Stomach (tissue), 4 donors: ENCODE data around the gene CADM2.

Experiments used
- POLR2A ChIP-seq, 4 donors: fragments of 450-650 bp; IDR thresholded peaks; one replicate each; pipeline ENCODE4 v1.6.1; 2016; ENCODE audit warnings: antibody characterized with exemption in 4 of 4, control low read depth in 2 of 4, mild to moderate bottlenecking in 1 of 4, moderate library complexity in 1 of 4
- TF ChIP-seq, protein P1 (sequence below), 7 experiments: fragments of 450-650 bp in 4 of 7; fragments of 200-600 bp in 3 of 7; sonication (generic) in 3 of 7; IDR thresholded peaks; one replicate each; pipeline ENCODE4 v1.5.1; 2016 to 2019; ENCODE audit warnings: antibody characterized with exemption in 7 of 7, control low read depth in 2 of 7, mild to moderate bottlenecking in 1 of 7

DNA sequence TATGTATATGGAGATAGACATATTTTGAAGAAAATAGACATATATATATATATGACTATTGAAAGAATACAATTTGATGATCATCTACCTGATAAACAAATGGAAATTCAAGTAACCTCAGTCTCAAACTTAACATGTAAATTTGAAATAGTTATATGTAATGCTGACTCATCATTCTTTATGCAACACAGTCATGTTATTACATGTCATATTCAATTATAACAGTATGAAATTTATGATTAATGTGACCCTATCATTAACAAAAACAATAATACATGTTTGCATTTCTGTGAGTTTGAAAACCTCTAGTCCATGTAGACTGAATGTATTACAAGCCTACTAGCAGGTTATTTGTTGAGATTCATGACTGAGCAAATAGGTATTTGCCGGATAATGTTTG lies 204.1 kb downstream of the CADM2 start:
- TF ChIP-seq, protein P1, sequence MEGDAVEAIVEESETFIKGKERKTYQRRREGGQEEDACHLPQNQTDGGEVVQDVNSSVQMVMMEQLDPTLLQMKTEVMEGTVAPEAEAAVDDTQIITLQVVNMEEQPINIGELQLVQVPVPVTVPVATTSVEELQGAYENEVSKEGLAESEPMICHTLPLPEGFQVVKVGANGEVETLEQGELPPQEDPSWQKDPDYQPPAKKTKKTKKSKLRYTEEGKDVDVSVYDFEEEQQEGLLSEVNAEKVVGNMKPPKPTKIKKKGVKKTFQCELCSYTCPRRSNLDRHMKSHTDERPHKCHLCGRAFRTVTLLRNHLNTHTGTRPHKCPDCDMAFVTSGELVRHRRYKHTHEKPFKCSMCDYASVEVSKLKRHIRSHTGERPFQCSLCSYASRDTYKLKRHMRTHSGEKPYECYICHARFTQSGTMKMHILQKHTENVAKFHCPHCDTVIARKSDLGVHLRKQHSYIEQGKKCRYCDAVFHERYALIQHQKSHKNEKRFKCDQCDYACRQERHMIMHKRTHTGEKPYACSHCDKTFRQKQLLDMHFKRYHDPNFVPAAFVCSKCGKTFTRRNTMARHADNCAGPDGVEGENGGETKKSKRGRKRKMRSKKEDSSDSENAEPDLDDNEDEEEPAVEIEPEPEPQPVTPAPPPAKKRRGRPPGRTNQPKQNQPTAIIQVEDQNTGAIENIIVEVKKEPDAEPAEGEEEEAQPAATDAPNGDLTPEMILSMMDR (IDR thresholded peaks at IDR 0.05), result no peak
- no peak for TF ChIP-seq POLR2A (IDR thresholded peaks at IDR 0.05)
